Measurements from ENCODE around the gene OR2H2.

OR2H2 gene

DNA sequence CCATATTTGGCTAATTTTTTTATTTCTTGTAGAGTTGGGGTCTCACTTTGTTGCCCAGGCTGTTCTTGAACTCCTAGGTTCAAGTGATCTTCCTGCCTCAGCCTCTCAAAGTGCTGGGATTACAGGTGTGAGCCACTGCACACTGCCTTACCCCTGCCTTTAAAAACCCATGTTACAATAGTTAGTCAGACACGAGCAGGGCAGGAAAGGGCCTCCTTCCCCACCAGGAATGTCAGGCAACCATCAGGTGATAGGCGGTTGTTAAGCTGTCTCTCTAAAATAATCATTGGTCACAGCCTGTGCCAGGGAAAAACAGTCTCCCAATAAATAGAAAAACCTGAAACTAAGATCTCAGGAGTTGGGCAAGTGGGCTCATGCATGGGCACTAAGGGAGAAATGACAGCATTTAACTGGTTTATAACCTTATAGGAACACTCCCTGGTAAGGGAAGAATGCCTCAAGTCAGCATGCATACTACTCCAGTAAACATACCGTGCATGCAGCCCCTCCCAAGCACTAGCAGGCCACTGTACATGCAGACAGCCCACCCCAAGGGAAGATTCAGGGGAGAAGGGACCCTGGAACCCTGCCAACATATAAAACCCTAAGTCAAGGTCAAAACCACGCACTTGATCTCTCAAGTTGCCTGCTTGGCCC lies 8.4 kb downstream of the OR2H2 start:
- no peak for FAIRE-seq

DNA sequence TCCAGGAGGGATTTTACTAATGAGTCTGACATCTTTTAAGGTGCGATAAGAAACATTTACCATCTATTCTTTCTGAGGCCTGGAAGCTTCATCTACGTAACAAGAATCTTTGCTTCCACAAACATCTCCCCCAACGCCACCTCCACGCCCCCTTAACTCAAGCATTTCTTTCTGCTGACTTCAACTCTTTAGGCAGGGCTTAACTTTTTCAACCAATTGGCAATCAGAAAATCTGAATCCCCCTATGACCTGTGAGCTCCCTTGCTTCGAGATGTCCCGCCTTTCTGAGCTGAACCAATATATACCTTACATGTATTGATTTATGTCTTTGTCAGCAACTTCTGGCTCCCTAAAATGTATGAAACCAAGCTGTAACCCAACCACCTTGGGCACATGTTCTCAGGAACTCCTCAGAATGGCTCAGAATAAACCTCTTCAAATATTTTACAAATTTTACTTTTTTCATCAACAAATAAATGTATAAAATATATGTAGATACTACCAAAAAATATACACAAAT lies 11.5 kb downstream of the OR2H2 start:
- no peak for FAIRE-seq

- FAIRE-seq: no peak
Observed at GRCh38 chr6:29597184-29597583, 12.3 kb downstream of the OR2H2 start.

GRCh38 chr6:29598172-29598747 lies 13.3 kb downstream of the OR2H2 start:
- FAIRE-seq: no peak

- no peak for FAIRE-seq
Observed at GRCh38 chr6:29602564-29603361, 17.8 kb downstream of the OR2H2 start.

DNA sequence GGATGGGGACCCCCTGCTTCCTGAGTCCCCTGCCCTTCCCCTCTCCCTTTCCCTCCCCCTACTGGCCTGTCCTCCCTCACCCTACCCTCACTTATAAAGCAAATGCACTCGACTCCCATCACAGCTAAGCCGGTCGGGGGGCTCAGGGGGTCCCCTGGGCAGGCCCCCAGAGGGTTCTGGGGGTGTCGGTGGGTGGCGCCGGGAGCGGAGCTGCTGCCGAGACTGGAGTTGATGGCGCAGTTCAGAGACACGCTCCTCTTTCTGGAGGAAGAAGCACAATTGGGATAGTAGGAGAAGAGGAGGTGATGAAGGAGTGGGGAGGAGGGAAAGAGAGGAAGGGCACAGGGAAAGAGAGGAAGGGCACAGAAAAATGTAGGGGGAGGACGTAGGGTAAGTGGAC lies 18.5 kb downstream of the OR2H2 start:
- FAIRE-seq: no peak

DNA sequence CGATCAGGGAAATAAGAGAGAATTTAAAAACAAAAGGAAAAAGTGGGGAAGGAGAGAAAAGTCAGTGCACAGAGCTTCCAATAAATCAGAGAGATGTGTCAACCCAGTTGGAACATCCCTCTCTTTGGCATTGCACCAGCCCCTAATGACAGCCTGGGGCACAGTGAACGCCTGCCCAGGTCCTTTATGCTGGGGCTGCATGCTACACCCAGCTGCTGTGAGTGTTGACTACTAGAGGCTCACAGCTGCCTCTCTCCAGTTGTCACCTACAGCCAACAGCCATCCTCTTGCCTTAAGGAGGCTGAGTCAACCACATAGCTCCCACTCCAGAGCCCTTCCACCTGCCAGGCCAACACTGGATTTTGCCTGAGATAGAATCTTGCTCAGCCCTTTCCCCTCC lies 19.0 kb downstream of the OR2H2 start:
- FAIRE-seq: no peak

GRCh38 chr6:29608131-29608530 lies 23.2 kb downstream of the OR2H2 start:
- FAIRE-seq: no peak

DNA sequence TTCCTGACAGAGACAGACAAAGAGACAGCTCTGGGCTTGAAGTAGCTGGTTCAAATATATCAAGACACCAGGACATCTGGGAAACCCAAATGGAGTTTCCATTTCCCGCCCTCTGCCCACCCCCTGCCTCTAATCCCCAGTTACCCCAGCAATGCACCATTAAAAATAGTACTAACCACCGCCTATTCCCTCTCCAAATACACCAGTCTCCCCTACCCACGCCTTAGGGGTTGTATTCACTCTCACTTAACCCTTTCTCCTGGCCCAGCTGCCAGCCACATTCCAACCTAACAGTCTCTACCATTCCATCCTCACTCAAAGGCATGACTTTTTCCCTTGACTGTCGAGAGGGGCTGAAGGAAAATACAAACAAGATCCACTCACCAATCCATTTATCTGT lies 25.6 kb downstream of the OR2H2 start:
- no peak for FAIRE-seq

GRCh38 chr6:29611426-29611825 lies 26.5 kb downstream of the OR2H2 start:
- no peak for FAIRE-seq

DNA sequence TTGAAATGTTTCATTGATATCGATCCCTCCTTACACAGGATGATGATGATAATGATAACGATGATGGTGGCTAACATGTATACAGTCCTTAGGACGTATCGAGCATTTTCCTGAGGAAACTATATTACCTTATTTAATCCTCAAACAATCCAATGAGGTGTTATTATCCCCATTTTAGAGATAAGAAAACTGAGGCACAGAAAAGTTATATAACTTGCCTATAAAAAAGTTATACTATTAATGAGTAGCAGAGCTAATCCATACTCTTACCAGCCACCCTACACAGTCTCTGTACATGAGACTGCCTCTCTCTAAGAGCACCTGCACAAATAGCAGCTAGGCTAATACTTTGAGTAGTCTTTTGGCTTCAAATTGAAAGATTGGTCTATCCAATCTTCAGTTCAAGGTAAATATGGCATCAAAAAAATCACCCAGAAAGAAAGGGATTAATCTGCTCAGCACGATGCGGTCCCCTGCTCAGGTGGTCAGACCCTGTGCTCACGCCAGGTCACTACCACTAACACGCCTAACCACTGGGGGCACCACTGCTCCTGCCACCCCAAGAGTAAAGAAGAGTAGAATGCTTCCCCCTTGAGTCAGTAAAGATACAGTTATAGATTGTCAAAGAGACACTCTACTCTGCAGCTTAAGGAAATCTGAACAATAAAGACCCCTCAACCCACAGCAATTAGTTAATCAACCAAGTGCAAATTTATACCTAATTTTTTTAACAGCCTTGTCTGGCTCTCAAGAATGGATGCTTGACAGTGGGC lies 33.0 kb downstream of the OR2H2 start:
- FAIRE-seq: no peak

GRCh38 chr6:29619578-29620160 lies 34.7 kb downstream of the OR2H2 start:
- no peak for FAIRE-seq

GRCh38 chr6:29620630-29621029 lies 35.7 kb downstream of the OR2H2 start:
- no peak for FAIRE-seq

- no peak for FAIRE-seq
Observed at GRCh38 chr6:29624520-29624961, 39.6 kb downstream of the OR2H2 start.

DNA sequence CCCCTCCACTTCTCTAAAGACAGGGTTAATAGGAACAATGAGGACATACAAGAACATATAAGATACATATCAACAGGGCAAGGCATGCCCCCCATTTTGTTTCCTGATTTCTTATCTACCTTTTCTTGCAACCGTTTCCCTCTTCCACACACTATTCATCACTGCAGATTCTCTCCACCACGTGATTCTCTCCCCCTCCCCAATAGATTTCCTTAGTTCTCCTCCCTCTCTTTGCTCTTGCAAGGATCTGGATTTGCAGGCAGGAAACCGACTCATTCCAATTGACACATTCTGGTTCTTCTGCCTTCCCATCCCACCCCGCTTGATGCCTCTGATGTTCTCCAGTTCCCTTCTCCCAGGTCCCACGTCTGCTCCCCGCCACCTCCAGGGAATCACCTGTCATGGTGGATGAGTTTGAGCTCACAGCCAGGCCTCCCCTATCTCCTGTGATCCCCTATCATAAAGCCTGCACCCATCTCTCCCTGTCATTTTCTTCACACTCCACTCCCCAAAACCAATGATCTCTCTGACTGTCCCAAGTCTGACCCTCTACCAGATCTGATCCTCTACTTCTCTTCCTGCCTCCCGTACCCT lies 40.5 kb downstream of the OR2H2 start:
- FAIRE-seq: no peak

- FAIRE-seq: no peak
Observed at GRCh38 chr6:29626948-29627754, 42.2 kb downstream of the OR2H2 start.

- FAIRE-seq: no peak
Observed at GRCh38 chr6:29627755-29628418, 43.0 kb downstream of the OR2H2 start.

- no peak for FAIRE-seq
Observed at GRCh38 chr6:29628419-29629281, 43.7 kb downstream of the OR2H2 start.

DNA sequence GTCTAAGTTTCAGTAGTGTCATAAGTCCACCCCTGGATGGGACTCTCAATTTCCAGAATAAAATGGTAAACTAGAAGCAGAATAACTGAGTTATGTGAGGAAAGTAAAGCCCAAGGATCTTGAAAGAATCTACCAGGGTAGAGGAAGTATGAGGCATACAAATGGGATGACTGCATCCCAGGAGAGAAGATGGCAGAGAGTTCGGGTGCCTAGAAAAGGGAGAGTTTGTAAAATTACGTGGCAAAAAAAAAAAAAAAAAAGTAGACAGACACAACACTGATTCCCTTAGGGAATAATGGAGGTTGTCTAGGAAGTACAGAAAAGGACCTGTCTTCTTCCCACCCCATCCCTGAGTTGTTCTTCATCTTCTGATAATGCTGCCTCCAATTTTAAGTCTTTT lies 44.6 kb downstream of the OR2H2 start:
- no peak for FAIRE-seq

DNA sequence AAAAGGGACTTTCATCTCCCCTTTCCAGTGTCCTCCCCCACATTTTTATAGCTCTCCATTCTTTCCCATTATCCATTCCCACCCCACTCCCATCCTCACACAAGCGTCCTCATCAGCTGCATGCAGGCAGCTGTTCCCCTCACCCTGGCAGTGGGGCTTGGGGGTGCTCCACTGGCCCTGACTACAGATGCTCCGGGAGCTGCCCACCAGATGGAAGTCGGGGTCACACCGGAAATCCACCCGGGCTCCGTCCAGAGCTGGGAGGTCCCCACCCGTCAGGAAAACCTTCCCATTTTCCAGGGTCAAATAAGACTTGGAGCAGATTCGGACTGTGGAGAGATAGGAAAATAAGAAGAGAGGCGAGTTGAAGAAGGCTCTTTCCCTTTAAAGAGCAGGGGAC lies 45.4 kb downstream of the OR2H2 start:
- FAIRE-seq: no peak

Measured in A204.1 (cell line).